GM18867 (cell line): ENCODE results near the gene ZNF618.

Experiments
- ATAC-seq: cut with Tn5 transposase; IDR thresholded peaks from one replicate; pipeline ENCODE4 v1.9.1; 2021; ENCODE audit warnings: mild to moderate bottlenecking, moderate library complexity; ENCODE audit not compliant: unreplicated experiment

ZNF618 gene

DNA sequence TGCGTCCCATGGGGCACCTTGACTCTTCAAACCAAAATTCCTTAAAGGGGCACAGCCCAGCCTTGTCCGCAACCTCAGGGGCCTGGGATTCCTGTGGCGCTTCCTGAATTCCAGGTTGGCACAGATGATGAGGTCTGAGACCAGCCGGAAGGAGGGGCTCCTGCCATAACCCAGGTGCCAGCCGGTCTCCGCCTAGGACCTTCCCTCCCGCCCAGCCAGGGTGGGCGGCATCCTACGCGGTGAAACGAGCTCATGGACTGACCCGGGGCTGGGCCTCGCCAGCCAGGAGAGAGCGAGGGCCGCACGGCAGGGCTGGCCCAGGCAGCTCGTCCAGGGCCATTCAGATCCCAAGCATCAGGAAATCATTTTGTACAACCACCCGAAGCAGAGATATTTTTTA, 179.0 kb downstream of the ZNF618 start:
- ATAC-seq: no peak

DNA sequence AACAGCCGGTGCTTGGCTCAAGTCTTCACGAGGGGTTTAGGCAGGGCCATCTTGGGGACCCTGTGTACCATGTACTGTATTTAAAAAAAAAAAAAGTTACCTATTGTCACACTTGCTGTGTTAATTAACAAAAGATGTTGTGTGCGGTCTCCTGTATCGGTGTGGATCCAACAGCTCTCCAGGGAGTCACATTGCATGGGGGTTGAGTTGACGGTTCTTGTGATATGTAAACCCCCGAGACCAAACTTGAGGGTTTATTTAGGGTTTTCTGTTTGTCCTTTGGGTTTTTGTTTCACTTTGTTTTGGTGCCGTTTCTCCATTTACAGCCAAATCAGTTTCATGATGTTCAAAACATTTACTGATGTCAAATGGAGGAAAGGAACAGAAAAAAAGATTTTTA, 179.8 kb downstream of the ZNF618 start:
- no peak for ATAC-seq

DNA sequence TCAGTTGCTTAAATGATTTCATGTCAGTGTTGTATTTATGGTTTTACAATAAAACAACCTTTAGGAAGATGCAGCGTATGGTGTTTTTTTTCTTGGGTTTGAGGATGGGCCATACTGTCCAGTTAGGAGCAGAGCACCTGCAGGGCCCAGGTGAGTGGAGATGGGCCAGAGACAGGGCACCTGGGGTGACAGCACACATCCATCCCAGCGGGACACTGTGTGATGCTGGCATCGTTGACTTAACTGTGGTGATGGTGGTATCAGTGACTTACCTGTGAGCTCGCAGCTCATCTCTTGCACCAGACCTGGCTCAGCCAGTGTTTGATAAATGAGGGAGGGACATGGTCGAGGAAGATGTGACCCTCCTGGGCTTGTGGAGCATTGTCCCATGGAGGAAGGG, 180.4 kb downstream of the ZNF618 start:
- no peak for ATAC-seq

DNA sequence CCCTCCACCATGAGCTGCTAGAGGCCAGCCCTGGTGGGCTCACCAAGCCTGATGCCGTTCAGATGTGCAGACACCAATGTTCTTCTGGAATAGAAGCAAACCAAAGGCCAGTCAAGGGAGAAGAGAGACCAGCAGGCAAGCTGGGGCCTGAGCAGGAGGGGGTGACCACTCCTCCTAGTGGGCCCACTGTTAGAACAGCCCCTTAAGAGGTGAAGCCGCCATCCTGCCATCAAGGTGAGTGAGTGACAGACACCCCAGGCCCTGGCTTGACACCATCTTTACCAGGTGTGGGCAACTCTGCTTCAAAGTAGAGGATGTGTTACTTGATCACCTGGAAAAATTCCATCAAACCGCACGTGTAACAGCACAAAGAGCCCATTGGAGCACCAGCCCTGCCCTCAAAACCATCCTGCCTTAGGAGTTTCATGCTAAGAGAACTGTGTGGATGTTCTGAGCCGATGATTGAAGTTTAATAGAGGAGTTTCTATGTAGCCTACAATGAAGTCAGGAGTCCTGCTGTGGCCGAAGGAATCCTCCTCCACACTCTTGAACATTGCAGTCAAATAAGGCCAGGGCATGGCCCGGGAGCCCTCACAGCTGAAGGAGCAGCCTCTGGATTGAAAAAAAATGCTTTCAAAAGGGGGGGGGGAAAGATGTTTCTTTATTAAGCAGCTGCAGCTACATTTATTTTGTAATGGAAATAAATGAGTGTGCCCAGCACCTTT, 181.2 kb downstream of the ZNF618 start:
- no peak for ATAC-seq

DNA sequence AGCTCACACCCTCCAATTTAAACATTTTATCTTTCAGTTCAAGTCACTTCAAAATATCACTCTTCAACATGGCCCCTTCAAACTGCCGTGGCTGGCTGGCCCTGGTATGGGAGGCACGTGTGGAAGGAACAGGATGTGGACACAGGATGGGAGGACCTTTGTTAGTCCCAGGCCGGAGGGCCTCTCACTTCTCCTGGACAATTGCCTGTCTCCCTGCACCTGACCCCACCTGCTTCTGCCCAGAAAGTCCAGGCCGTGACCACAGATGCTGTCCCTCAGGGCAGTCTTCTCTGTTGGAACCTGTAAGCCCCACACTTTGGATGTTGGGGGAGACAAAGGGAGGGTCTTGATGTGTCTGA, 182.6 kb downstream of the ZNF618 start:
- no peak for ATAC-seq

DNA sequence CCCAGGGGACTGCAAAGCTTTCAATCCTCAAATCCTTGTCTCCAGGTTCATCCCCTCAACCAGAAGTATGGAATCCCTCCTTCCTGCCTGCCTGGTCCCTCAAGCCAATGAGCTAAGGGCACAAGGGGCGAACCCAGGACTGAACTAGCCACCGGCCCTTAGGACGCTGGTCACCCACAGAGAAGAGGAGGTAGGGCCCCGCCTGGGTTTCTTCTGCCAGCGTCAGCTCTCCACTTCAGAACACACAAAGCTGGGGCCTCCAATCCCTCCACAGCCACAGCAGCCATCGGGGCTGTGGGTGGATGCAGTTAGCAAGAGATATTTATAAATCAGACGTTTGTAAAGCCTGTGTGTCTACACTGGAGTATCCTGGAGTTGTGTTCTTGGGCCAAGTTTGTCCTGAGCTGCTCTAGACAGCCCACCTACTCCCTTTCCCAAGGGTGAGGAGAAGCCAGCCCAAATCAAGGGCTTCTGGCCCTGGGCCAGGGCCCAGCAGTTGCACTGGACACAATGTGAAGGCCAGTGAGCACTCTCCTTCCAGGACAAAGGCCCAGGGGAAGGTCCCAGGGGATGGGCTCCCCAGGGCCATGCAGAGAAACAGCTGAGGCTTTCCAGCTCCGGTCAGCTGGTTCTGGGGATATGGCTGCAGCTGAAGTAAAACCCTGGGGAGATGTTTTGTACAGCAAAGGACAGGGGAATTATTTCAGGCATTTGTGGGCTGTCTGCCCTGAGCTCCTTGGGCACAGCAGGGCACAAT, 183.1 kb downstream of the ZNF618 start:
- no peak for ATAC-seq

DNA sequence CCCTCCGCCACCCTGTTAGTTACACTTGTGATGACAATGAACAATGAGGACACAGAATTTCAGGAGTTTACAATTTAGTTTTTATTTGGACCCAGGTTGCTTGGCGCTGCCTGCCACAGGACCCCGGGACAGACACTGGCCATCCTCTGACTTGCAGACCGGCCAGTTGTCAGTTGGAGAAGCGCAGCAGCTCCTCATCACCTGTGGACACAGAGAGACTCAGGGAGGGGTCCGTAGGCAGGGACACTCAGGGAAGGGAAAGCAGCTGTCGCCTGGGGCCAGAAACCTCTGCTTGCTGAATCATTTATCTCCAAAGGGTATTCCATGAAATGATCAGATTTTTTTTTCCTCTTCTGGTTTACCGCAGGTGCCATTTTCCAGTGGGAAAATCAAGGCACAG, 184.0 kb downstream of the ZNF618 start:
- no peak for ATAC-seq

DNA sequence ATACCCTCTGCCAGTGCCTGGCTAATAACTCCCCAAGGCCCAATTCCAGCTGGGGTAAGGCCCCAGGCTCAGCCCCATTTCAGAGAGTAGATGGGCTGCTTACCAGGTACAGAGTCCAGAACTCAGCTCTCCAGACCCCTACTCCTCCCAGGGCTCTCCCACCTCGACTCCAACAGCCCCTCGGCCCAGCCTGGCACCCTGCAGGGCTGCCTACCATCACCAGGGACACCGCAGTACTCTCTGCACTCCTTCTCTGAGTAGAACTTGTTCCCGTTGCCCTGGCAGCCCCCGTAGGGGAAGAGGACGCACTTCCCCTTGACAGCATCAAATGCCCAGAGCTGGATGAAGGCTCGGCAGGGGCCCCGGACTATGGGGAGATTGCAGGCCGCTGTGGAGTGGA, 184.6 kb downstream of the ZNF618 start:
- ATAC-seq: no peak

DNA sequence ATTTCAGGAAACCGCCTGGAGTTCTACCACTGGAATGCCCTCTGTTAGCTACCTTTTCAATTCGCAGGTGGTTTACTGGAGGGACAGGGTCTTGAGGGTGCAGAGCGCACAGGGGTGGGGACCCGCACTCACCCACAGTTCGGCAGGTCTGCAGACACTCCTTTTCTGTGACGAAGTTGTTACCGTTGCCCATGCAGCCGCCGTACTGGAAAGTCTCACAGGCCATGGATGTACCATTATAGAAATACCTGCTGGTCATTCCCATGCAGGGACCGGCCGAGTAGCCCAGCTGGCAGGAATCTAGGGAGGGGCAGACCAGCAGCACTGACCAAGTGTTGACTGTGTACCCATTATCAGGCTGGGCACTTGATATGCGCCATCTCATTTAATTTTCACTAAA, 185.2 kb downstream of the ZNF618 start:
- ATAC-seq: no peak

DNA sequence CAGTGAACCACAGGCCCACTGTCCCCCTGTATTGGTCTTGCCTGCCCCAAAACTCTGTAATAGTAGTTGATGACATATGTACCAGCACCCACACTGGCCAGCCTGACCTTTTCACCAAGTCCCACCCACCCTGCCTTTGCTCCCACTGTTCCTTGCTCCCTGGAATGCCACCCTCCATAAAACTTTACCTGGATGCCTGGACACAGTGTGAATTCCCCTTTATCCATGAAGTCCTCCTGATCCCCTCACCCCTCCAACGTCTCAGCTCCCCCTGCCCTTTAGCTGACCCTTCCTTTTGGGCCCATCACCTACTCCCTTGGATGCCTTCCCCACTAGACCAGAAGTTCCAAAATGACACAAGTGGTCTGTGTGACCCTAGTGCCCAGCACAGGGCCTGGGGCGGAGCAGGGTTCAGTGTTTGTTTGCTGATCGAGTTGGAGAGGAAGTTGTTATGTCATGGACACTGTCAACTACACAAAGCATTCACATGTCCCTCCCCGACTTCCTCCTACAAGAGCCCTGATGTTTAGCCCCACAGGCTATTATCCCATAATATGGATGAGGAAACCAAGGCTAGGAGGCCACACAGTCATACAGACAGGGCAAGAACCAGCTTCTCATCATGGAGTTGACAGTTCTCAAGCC, 185.8 kb downstream of the ZNF618 start:
- no peak for ATAC-seq

DNA sequence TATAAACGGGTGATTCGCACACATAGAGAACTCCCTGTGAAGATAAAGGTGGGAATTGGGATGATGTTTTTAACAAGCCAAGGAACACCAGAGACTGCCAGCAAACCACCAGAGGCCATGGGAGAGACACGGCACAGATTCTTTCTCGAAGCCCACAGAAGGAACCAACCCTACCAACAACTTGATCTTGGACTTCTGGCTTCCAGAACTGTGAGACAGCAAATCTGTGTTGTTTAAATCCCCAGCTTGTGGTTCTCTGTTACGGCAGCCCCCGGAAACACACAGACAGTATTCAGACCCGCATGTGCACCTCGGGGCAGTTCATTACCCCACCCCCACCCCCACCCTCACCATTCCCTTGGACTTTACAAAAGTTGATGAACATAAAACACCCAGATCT, 189.2 kb downstream of the ZNF618 start:
- ATAC-seq: no peak

DNA sequence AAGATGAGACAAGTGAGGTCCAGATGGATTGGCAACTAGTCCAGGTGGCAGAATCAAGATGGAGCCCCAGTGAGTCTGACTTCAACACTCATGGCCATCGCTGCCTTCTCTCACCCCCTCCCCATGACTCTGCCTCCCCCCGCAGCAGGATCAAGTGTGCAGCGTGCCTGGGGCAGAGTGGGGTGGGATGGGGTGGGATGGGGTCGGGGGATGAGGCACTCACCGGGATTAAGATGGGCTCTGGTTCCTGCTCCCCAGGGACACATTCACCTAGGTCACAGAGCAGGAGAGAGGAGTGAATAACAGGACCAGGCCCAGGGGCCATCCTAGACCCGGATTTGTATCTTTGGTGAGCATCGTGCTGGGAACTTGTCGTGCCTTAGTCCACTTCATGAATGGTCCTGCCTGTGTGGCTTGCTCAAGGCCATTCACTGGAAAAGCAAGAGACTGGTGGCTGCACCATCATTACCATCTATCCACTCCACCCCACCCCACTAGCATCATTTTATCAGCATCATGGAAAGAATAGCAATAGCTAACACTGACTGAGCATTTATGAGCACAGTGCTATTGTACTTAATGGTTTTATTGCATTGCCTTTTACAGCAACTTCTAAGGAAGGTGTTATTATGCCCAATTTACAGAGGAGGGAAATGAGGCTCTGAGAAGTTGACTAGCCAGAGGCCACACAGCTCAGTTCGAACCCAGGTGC, 193.5 kb downstream of the ZNF618 start:
- ATAC-seq: no peak

DNA sequence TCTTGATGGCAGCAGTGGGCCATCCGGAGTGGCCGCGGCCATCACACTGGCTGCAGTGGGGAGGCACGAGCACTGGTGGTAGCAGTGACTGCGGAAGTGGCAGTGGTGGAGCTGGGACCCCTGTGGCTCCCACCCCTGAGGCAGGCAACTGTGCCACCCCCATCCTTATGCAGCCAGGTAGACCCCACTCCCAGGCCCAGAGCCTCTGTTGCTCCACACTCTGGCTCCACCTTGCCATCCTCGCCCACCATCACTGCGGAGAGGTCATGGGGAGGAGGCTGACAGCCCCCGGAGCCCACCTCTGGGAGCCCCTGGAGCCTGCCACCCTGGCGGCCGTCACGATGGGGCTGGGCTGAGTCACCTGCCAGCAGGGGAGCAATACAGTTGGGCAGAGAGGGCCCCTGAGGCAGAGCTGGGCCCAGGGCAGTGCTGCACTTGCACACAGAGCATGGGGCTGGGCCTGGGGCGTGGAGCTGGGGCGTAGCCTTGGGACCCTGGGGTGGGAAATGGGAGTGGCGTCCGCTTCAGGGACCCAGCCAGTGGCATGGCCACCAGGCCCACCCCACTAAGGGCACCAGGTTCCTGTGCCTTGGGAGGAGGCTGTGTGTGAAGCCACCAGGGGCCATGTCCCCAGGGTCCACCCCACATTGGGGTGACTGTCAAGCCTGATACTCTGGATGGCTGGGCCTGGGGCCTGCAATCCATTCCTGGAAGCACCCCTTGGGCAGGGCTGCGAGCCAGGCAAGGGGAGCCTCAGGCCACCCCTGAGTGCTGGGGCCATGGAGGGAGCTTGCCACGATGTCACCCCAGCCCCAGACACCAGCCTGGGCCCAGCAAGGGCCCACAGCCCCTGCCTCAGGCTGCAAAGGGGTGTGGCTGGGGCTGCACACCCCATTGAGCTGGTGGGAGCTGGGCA, 194.3 kb downstream of the ZNF618 start:
- ATAC-seq: no peak

DNA sequence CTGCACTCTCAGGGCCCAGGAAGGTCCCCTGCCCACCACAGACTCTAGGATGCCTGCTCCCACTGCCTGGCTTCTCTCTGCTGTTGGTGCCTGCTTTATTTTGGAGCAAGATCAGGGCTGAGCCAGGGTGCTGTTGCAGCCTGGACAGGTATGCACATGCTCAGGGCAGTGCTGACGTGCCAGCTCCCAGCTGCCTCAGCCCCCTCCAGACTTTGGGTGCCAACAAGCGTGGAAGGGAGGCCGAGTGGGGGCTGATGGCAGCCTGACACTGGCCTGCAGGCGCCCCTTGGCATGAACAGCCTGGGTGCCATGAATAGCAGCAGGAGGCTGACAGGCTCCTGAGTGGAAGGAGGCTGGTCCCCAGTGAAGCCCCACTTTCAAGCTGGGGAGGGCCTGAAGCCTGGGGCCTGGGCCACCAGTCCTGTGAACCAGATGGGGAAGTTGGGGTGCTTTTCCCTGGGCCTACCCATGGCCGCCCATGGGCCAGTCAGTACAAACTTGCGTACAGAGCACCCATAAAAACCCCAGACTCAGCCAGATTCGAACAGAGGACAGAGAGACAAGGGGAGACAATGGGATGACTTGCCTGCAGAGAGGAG, 195.2 kb downstream of the ZNF618 start:
- no peak for ATAC-seq

DNA sequence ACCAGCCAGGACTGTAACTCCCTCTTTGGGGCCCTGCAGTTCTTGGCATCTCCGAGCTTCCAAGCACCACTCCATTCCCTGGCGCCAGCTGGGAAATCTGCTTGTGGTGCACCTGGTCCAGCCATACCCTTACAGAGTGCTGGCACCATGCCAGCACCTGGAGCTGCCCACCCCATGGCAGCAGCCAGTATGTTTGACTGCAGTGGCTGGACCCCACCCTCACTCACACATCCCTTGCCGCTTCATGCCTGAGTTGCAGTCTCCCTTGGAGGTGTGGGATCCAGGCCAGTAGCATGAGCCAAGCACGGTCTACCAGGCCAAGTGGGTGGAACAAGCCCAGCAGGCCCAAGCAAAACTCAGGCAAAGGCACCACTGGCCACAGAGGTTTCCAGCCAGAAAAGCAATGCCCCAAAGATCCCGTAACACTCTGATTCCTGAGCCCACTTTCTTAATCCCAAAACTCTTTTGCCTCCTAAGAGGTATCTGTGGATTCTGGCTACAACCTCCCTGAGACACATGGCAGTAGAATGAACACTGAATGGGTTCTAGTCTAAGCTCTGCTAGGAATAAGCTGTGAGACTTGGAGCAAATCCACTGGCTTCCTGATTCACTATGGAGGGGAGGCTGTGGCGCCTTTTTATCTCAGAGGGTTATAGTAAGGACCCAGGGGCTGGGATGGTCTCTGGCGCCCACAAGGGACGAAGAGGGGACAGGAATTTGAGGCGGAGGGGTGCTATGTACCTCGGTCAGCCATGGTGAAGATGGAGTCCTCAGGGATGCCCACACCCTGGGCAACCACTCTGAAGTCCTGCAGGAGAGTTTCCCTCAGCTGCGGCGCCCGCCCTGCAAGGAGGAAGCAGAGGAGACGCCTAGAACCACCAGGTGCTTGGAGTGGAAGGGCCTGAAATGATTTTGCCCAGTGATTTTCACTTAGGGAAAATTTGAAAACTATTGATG, 196.4 kb downstream of the ZNF618 start:
- no peak for ATAC-seq

DNA sequence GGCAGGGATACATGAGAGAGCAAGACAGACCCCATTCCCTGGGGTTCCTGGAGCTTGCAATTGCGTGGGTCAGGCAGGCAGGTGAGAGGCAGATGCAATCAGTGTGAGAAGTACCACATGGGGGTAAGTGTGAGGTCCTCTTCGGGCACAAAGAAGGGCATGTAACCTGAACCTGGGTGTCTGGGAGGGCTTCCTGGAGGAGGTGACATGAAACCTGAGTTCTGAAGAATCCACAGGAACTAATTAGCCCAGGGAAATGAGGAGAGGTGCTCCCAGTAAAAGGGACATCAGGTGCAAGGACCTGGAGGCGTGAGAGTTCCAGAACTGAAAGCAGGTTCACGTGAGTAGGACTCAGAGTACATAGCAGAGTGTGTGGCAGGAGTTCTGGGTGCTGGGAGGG, 199.5 kb downstream of the ZNF618 start:
- ATAC-seq: no peak

DNA sequence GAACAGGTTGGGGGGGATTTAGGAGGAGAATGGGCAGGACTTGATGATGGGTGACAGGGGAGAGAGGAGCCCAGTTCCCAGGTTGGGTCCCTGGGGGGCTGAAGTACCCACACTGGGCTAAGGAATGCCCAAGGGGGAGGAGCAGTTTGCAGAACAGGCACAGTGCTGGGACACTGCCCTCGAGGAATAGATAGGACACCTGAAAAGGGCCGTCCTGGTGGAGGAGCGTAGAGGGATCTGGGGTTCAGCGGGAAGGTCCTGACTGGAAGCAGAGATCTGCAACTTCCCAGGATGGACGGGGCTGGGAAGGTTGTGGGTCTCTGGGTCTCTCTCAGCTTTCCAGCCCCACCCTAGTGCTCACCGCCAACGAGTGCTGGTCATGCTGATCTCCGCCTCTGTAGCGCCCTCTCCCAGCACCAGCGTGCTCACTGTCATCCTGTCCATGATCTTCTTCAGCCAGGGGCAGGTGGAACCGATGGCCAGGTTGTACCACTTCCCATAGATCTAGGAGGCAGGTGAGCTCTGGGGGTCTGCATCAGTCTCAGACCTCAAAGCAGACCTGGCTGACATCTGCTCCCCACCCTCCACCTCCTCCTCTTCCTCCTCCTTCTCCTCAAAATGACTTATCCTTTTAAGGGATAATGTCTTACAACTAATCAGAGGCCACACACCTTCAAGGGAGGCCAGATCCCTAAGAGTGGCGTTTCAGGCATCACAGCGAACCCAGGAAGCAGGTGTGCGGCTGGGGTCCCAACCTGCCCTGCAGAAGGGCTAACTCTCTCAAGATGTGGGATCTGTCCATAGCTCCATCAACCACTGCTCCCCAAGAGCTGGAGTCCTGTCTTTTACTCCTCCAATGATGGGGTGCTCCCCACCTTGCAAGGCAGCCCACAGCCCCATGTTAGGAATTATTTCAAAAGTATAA, 200.4 kb downstream of the ZNF618 start:
- ATAC-seq: no peak
